ENCODE data around the gene VTI1A. TPM values are rescaled to one million over a fixed set of nuclear protein-coding genes. Genes with fewer than 3 reads are reported as not detected.

The VTI1A gene
- total and polyA plus RNA-seq, 2 experiments from 2014 or later = 20.4 to 39.8 TPM

DNA sequence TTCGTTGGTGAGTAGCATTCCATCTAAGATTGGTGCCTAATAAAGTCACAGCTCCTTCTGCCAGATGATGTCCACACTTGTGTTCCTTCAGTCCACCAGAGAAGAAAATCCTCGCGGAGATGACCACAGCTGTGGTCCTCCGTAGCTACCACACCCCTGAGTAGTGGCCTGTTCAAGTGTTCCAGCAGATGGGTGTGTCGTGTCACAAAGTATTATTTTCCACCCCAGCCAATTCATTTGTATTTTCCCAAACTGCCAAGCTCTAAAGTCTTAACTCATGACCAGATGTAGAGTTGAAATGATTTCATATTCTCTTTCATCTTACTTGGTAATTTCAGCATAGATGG is 251.8 kb downstream of the VTI1A start:
- 96% methylated on average over 5 of the region's 5 CpGs for WGBS (ENCODE audit: low lambda C conversion rate, missing lambda C conversion rate)
- no peak overlapping the region for H2AFZ ChIP-seq
- H3K4me2 ChIP-seq = no peak overlapping the region
- H3K27ac ChIP-seq = no peak overlapping the region
- no peaks in the 10 kb centered on the region for H3K27me3 ChIP-seq
- H3K9me2 ChIP-seq (replicated peaks; ENCODE audit: insufficient read depth) = no peaks in the 10 kb centered on the region
- TF ChIP-seq, protein P1, sequence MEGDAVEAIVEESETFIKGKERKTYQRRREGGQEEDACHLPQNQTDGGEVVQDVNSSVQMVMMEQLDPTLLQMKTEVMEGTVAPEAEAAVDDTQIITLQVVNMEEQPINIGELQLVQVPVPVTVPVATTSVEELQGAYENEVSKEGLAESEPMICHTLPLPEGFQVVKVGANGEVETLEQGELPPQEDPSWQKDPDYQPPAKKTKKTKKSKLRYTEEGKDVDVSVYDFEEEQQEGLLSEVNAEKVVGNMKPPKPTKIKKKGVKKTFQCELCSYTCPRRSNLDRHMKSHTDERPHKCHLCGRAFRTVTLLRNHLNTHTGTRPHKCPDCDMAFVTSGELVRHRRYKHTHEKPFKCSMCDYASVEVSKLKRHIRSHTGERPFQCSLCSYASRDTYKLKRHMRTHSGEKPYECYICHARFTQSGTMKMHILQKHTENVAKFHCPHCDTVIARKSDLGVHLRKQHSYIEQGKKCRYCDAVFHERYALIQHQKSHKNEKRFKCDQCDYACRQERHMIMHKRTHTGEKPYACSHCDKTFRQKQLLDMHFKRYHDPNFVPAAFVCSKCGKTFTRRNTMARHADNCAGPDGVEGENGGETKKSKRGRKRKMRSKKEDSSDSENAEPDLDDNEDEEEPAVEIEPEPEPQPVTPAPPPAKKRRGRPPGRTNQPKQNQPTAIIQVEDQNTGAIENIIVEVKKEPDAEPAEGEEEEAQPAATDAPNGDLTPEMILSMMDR (IDR thresholded peaks at IDR 0.05; ENCODE audit: poor library complexity) = no peak
- TF ChIP-seq EZH2phosphoT487 (IDR thresholded peaks at IDR 0.05; ENCODE audit: low read depth, severe bottlenecking, unreplicated experiment) (no peak), EZH2 (IDR thresholded peaks at IDR 0.05; ENCODE audit: borderline replicate concordance) (no peak)
- H4K20me1 ChIP-seq (ENCODE audit: insufficient read depth, poor library complexity, severe bottlenecking) = no peaks in the 10 kb centered on the region
- no peaks in the 10 kb centered on the region for H3K36me3 ChIP-seq (replicated peaks; ENCODE audit: insufficient read depth, low read depth)
- H3K4me1 ChIP-seq (ENCODE audit: insufficient read depth) = peaks cover 13% of the 10 kb centered on the region
- no peaks in the 10 kb centered on the region for H3K79me2 ChIP-seq
- no peak overlapping the region for H3K4me3 ChIP-seq
- DNase-seq (ENCODE audit: low spot score) = no peak
- no peaks in the 10 kb centered on the region for H3K9me3 ChIP-seq (ENCODE audit: low read depth)

DNA sequence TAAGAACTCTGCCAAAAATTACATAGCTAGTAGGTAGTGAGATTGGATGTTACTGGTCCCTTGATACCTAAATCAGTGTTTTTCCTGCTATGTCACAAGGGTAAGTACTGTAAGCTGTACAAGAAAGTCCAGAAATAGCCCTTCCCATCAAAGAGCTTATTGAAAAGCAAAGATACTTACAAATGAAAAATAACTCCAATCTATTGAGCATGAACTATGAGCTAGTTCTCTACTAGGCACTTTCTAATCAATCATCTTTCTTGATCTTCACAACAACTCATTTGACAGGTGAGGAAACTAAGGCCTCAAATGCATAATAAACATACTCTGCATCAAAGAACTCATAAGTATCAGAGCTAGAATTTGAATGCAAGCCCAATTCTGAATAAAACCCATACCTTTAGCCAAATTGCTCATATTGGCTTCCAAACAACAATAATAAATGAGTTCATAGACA is 253.2 kb downstream of the VTI1A start:
- no peaks in the 10 kb centered on the region for H3K9me3 ChIP-seq (ENCODE audit: low read depth)
- no peaks in the 10 kb centered on the region for H3K27me3 ChIP-seq
- no peaks in the 10 kb centered on the region for H3K36me3 ChIP-seq (replicated peaks; ENCODE audit: insufficient read depth, low read depth)
- peaks cover 13% of the 10 kb centered on the region for H3K4me1 ChIP-seq (ENCODE audit: insufficient read depth)
- no peaks in the 10 kb centered on the region for H3K79me2 ChIP-seq
- H3K4me2 ChIP-seq = no peak overlapping the region
- H2AFZ ChIP-seq = no peak overlapping the region
- TF ChIP-seq EZH2phosphoT487 (IDR thresholded peaks at IDR 0.05; ENCODE audit: low read depth, severe bottlenecking, unreplicated experiment) (no peak), EZH2 (IDR thresholded peaks at IDR 0.05; ENCODE audit: borderline replicate concordance) (no peak)
- TF ChIP-seq, protein P1 (IDR thresholded peaks at IDR 0.05; ENCODE audit: poor library complexity) = no peak
- DNase-seq (ENCODE audit: low spot score) = no peak
- no peaks in the 10 kb centered on the region for H4K20me1 ChIP-seq (ENCODE audit: insufficient read depth, poor library complexity, severe bottlenecking)
- no peak overlapping the region for H3K27ac ChIP-seq
- no peaks in the 10 kb centered on the region for H3K9me2 ChIP-seq (replicated peaks; ENCODE audit: insufficient read depth)
- no peak overlapping the region for H3K4me3 ChIP-seq

DNA sequence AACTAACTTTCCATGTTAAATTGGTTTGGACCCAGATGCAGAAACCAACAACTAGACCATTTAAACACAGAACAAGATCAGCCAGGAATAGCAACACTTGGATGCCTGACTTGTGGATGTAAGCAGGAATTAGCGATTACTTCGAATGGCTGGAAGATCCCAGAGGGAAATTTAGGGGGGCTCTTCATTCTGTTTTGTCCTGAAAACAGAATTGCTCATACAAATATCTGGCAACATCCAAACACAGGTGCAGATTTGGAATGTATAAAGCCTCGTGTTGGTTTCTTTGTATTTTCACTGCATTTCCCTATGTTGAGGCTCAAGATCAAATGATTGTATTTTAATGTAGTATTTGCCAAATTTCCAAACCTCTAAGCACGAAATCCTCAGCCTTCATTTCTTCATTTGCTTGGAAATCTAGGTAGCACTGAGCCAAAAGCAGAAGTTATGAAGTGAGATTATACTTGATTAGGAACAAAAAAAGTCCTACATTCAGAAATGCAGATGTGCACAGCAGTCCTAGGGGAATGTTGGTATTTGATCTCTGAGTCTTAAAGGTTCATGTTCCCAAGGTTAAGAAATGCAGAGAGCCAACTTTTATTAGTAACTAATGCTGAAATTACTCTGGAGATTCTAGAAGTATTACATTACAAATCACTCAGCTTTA is 254.3 kb downstream of the VTI1A start:
- no peak for DNase-seq (ENCODE audit: low spot score)
- peaks cover 5% of the 10 kb centered on the region for H3K4me1 ChIP-seq (ENCODE audit: insufficient read depth)
- TF ChIP-seq, protein P1 (IDR thresholded peaks at IDR 0.05; ENCODE audit: poor library complexity) = no peak
- TF ChIP-seq EZH2 (IDR thresholded peaks at IDR 0.05; ENCODE audit: borderline replicate concordance) (no peak), EZH2phosphoT487 (IDR thresholded peaks at IDR 0.05; ENCODE audit: low read depth, severe bottlenecking, unreplicated experiment) (no peak)
- no peaks in the 10 kb centered on the region for H4K20me1 ChIP-seq (ENCODE audit: insufficient read depth, poor library complexity, severe bottlenecking)
- H3K79me2 ChIP-seq = no peaks in the 10 kb centered on the region
- no peaks in the 10 kb centered on the region for H3K36me3 ChIP-seq (replicated peaks; ENCODE audit: insufficient read depth, low read depth)
- no peak overlapping the region for H2AFZ ChIP-seq
- no peaks in the 10 kb centered on the region for H3K9me3 ChIP-seq (ENCODE audit: low read depth)
- H3K4me2 ChIP-seq = no peak overlapping the region
- peak overlapping the region; percentile 62 for H3K27ac ChIP-seq
- H3K4me3 ChIP-seq = no peak overlapping the region
- H3K27me3 ChIP-seq = no peaks in the 10 kb centered on the region
- H3K9me2 ChIP-seq (replicated peaks; ENCODE audit: insufficient read depth) = no peaks in the 10 kb centered on the region
- WGBS (ENCODE audit: low lambda C conversion rate, missing lambda C conversion rate) = 90% methylated on average over 4 of the region's 4 CpGs
